ENCODE data around the gene ZNF862.

ZNF862 gene

DNA sequence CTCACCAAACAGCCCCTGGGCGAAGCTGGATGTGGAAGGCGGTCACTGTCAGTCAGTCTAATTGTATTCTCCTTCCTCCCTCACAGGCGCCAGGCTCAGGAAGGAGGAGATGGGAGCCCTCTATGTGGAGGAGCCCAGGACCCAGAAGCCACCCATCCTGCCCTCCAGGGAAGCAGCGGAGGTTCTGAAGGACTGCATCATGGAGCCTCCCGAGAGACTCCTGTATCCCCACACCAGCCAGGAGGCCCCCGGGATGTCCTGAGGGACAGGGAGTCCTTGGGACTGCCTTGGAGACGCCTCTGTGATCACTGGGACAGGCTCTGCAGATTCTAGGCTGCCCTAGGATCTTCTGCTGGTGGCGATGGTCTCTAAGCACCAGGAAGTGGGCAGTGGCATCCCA lies 25.8 kb downstream of the ZNF862 start:
- Histone ChIP-seq H3K27ac (ENCODE audit: low read depth, low read length) (no peak overlapping the region), H3K36me3 (ENCODE audit: control insufficient read depth in 5 of 5, insufficient read depth in 5 of 5, low read length in 5 of 5) (peaks cover 2 to 72% (median 67%) of the 10 kb centered on the region in 5 donors)

DNA sequence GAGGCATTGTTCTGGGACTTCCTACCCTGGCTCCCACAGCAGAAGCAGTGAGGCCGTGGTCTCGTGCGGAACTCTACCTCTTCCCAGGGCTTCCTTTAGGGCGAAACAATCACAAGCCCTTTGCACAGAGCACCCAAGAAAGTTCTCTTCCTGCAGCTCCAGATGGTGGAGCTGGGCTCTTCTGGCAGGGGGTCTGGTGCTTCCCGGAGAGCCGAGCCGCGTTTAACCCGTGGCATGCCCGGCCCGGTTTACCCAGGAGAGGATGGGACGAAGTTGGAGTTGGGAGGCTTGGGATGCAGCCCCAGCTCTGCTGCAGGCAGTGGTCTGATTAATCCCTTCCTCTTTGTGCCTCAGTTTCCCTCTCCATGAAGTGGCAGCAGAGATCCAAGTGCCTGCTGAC lies 26.6 kb downstream of the ZNF862 start:
- H3K9me3 ChIP-seq (ENCODE audit: control insufficient read depth in 5 of 5, low read length in 5 of 5), result no peaks in the 10 kb centered on the region
- no peaks in the 10 kb centered on the region for H3K27me3 ChIP-seq (ENCODE audit: control insufficient read depth in 5 of 5, insufficient read depth in 4 of 5, low read length in 5 of 5)
- H3K36me3 ChIP-seq (ENCODE audit: control insufficient read depth in 5 of 5, insufficient read depth in 5 of 5, low read length in 5 of 5), result peaks cover 2 to 65% (median 61%) of the 10 kb centered on the region in 5 donors
- H3K9ac ChIP-seq (ENCODE audit: low read length in 5 of 5), result no peak overlapping the region
- no peak overlapping the region for H3K27ac ChIP-seq (ENCODE audit: low read depth, low read length)
- peaks cover 0 to 29% (median 21%) of the 10 kb centered on the region in 5 donors for H3K4me1 ChIP-seq (ENCODE audit: control insufficient read depth in 5 of 5, insufficient read depth in 5 of 5, low read length in 5 of 5)
- no peak overlapping the region for H3K4me3 ChIP-seq (ENCODE audit: low read depth in 1 of 5, low read length in 5 of 5)

More for the DNA sequence above, 25.8 kb downstream of the ZNF862 start:
- Histone ChIP-seq H3K4me3 (ENCODE audit: low read depth in 1 of 5, low read length in 5 of 5) (no peak overlapping the region), H3K9me3 (ENCODE audit: control insufficient read depth in 5 of 5, low read length in 5 of 5) (no peaks in the 10 kb centered on the region), H3K9ac (ENCODE audit: low read length in 5 of 5) (no peak overlapping the region), H3K27me3 (ENCODE audit: control insufficient read depth in 5 of 5, insufficient read depth in 4 of 5, low read length in 5 of 5) (no peaks in the 10 kb centered on the region), H3K4me1 (ENCODE audit: control insufficient read depth in 5 of 5, insufficient read depth in 5 of 5, low read length in 5 of 5) (peaks cover 0 to 22% (median 14%) of the 10 kb centered on the region in 5 donors)

DNA sequence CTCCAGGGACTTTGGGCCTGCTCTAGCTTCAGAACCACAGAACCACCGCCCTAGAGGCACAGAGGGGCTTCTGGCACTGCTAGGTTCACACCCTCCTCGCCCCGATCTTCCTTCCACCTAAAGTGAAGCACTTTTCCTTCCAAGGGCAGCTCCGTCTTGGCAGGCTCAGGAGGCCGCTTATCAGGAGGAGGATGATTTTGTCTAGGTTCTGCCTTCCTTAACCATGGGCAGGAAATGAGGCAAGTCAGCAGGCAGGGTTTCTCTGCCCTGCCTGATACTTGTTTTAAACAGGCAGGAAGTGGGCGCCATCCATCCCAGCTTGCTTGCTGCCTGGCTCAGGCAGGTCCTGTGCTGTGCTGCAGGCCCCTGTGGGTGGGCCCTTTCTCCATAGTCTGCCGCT lies 27.3 kb downstream of the ZNF862 start:
- H3K27me3 ChIP-seq (ENCODE audit: control insufficient read depth in 5 of 5, insufficient read depth in 4 of 5, low read length in 5 of 5), result no peaks in the 10 kb centered on the region
- no peak overlapping the region for H3K4me3 ChIP-seq (ENCODE audit: low read depth in 1 of 5, low read length in 5 of 5)
- H3K9me3 ChIP-seq (ENCODE audit: control insufficient read depth in 5 of 5, low read length in 5 of 5), result no peaks in the 10 kb centered on the region
- no peak overlapping the region for H3K27ac ChIP-seq (ENCODE audit: low read depth, low read length)
- H3K9ac ChIP-seq (ENCODE audit: low read length in 5 of 5), result no peak overlapping the region
- H3K36me3 ChIP-seq (ENCODE audit: control insufficient read depth in 5 of 5, insufficient read depth in 5 of 5, low read length in 5 of 5), result peaks cover 0 to 58% (median 54%) of the 10 kb centered on the region in 5 donors
- H3K4me1 ChIP-seq (ENCODE audit: control insufficient read depth in 5 of 5, insufficient read depth in 5 of 5, low read length in 5 of 5), result peaks cover 0 to 36% (median 28%) of the 10 kb centered on the region in 5 donors

DNA sequence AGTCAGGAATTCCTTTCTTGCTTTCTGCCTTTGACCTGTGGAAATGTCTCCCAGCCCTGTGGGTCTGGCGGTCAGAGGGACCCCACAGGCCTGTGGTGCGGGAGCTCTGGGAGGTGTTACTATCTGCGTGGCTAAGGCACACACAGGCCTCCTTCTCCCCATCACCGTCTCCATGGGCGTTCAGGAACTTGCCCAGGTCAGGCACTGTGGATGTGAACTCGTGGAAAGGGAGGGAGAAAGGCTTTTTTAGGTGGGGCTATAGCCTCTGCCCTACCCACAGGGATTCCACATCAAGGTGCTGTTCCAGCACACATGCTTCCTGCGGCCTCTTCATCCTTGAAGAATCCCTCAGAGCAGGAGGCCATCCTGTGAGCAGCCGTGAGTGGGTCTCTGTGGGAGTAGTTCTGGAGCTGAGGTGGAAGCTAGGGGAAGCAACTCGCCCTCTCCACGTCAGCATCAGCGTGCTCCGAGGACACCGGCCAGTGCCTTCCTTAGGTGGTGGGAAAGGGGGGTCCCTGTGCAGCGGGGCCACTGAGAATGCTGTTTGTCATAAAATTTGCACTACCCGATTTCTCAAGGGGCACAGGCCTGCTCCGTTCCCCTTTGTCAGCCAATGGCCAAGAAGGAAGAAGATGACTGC lies 28.1 kb downstream of the ZNF862 start:
- H3K27me3 ChIP-seq (ENCODE audit: control insufficient read depth in 5 of 5, insufficient read depth in 4 of 5, low read length in 5 of 5), result no peaks in the 10 kb centered on the region
- H3K36me3 ChIP-seq (ENCODE audit: control insufficient read depth in 5 of 5, insufficient read depth in 5 of 5, low read length in 5 of 5), result peaks cover 0 to 50% (median 46%) of the 10 kb centered on the region in 5 donors
- H3K27ac ChIP-seq (ENCODE audit: low read depth, low read length), result no peak overlapping the region

DNA sequence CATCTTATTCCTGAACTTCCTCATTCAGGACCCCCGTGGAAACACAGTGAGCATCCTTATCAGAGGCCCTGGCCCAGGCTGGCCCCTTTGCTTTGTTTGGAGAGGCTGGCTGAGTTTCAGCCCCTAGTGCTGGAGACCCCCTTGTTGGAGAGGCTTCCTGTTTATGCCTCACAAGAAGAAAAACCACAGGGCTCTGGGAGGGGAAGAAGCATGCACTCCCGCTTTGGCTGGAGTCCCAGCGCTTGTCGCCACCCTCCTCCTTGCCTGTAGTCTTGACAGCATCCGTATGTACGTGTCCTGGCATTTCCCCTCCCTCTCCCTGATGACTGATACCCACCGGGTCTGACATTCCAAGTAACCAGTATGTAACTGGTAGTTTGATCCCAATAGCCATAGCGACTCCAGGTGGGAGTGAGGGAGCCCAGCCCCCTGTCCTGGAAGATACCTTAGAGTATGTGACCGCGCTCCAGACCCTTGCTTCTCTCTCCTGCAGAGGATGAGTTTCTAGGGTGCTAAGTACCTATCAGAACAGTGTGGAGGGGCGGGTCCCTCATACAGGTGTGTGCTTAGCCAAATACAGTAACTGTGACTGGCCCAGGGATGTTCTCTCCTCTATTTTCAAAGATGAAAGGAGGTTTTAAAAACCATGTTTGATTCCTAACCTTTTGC lies 28.7 kb downstream of the ZNF862 start:
- Histone ChIP-seq H3K4me3 (ENCODE audit: low read depth in 1 of 5, low read length in 5 of 5) (no peak overlapping the region), H3K27ac (ENCODE audit: low read depth, low read length) (no peak overlapping the region), H3K4me1 (ENCODE audit: control insufficient read depth in 5 of 5, insufficient read depth in 5 of 5, low read length in 5 of 5) (peaks cover 0 to 51% (median 43%) of the 10 kb centered on the region in 5 donors), H3K27me3 (ENCODE audit: control insufficient read depth in 5 of 5, insufficient read depth in 4 of 5, low read length in 5 of 5) (no peaks in the 10 kb centered on the region), H3K36me3 (ENCODE audit: control insufficient read depth in 5 of 5, insufficient read depth in 5 of 5, low read length in 5 of 5) (peaks cover 0 to 43% (median 40%) of the 10 kb centered on the region in 5 donors), H3K9ac (ENCODE audit: low read length in 5 of 5) (no peak overlapping the region), H3K9me3 (ENCODE audit: control insufficient read depth in 5 of 5, low read length in 5 of 5) (no peaks in the 10 kb centered on the region)

More for the DNA sequence above, 28.1 kb downstream of the ZNF862 start:
- Histone ChIP-seq H3K9ac (ENCODE audit: low read length in 5 of 5) (no peak overlapping the region), H3K4me1 (ENCODE audit: control insufficient read depth in 5 of 5, insufficient read depth in 5 of 5, low read length in 5 of 5) (peaks cover 0 to 44% (median 36%) of the 10 kb centered on the region in 5 donors), H3K4me3 (ENCODE audit: low read depth in 1 of 5, low read length in 5 of 5) (no peak overlapping the region), H3K9me3 (ENCODE audit: control insufficient read depth in 5 of 5, low read length in 5 of 5) (no peaks in the 10 kb centered on the region)

DNA sequence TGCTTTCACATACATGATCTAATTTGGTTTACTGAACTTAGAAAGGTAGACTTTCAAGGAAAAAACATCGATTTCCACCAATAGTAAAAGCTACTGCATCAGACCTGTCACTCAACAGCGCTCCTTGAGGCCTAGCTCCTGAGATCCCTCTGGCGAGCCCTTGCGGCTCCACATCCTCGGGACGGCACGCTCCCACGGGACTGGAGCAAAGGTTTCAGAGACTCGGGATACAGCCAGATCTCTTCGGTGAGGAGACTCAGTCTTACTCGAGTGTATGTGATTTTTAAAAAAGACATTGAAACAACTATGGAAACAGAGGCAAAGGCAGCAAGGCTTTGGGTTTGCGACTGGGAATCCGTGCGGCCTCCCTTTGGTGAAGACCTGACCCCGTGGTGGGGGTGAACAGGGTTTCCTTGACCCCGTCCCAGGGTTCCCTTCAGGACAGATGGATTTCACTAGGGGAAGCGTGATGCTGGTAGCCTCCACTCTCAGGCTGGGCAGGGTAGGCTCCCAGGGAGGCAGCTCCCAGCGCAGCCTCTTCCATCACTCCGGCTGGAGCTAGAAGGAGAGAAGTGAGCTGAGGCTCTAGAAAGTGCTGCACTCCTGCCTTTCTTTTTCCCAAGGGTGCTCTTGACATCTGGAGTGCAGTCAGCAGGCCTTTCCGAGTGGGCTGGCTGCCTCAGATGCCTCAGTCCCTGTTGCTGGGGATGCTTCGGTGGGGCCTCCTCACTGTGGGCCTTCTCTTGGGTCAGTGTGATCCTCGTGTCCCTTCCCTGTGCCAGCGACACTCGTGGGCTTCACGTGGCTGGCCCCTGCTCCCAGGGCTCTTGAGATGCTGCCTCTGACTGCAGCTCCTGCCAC lies 29.8 kb downstream of the ZNF862 start:
- H3K4me1 ChIP-seq (ENCODE audit: control insufficient read depth in 5 of 5, insufficient read depth in 5 of 5, low read length in 5 of 5), result peaks cover 0 to 61% (median 53%) of the 10 kb centered on the region in 5 donors
- no peak overlapping the region for H3K4me3 ChIP-seq (ENCODE audit: low read depth in 1 of 5, low read length in 5 of 5)
- H3K9ac ChIP-seq (ENCODE audit: low read length in 5 of 5), result peak overlapping the region in 2 of 5 donors; percentile 31 to 32
- H3K27ac ChIP-seq (ENCODE audit: low read depth, low read length), result no peak overlapping the region
- H3K9me3 ChIP-seq (ENCODE audit: control insufficient read depth in 5 of 5, low read length in 5 of 5), result no peaks in the 10 kb centered on the region
- H3K27me3 ChIP-seq (ENCODE audit: control insufficient read depth in 5 of 5, insufficient read depth in 4 of 5, low read length in 5 of 5), result no peaks in the 10 kb centered on the region
- H3K36me3 ChIP-seq (ENCODE audit: control insufficient read depth in 5 of 5, insufficient read depth in 5 of 5, low read length in 5 of 5), result peaks cover 0 to 33% (median 29%) of the 10 kb centered on the region in 5 donors

DNA sequence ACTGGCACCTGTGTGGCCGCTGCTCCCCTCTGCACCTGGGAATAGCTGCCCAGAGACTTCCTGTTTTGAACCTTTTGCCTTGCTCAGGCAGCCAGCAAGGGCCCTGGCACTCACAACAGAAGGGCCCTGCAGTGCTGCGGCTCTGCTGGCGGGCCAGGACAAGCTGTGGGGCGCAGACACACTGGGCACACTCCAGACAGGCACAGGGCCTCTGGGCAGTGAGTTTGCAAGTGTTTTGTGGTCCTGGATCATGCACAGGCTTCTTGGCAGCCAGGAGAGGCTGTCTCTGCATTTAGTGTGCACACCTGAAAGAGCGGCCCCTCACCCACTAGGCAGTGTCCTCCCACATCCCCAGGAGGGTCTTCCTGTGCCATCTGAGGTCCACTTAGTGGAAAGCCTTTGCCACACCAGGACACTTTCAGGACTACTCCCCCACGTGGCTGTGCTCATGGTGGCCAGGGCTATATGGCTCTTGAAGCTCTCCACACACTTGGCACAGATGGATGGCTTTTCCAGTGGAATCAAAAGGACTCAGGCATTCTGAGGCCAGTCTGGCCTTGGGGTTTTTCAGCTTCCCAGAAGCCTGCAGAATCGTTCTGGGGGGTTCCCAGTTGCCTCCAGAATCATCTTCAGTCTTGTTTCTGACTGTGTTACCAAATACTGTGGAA lies 30.6 kb downstream of the ZNF862 start:
- Histone ChIP-seq H3K9ac (ENCODE audit: low read length in 5 of 5) (peak overlapping the region in 2 of 5 donors; percentile 24 to 31), H3K4me1 (ENCODE audit: control insufficient read depth in 5 of 5, insufficient read depth in 5 of 5, low read length in 5 of 5) (peaks cover 0 to 66% (median 57%) of the 10 kb centered on the region in 5 donors), H3K36me3 (ENCODE audit: control insufficient read depth in 5 of 5, insufficient read depth in 5 of 5, low read length in 5 of 5) (peaks cover 0 to 25% (median 22%) of the 10 kb centered on the region in 5 donors), H3K9me3 (ENCODE audit: control insufficient read depth in 5 of 5, low read length in 5 of 5) (no peaks in the 10 kb centered on the region), H3K4me3 (ENCODE audit: low read depth in 1 of 5, low read length in 5 of 5) (no peak overlapping the region), H3K27me3 (ENCODE audit: control insufficient read depth in 5 of 5, insufficient read depth in 4 of 5, low read length in 5 of 5) (no peaks in the 10 kb centered on the region), H3K27ac (ENCODE audit: low read depth, low read length) (no peak overlapping the region)

DNA sequence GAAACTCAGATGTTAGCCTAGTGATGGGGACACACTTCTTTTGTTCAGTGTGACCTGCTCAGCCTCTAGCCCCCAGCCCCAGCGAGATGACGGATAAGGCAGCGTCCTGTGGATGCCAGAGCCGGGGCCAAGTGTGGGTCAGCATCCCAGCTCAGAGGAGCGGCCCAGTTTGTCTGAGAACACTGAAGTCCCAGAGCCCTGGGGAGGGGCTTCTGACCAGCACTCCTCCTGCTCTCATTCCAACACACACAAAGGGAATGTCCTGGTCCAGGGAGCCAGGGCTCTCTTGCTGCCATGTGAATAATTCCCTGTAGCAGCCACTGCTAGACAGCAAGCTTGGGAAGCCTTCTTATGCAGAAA lies 31.1 kb downstream of the ZNF862 start:
- Histone ChIP-seq H3K36me3 (ENCODE audit: control insufficient read depth in 5 of 5, insufficient read depth in 5 of 5, low read length in 5 of 5) (peaks cover 0 to 20% (median 17%) of the 10 kb centered on the region in 5 donors), H3K27ac (ENCODE audit: low read depth, low read length) (no peak overlapping the region)

DNA sequence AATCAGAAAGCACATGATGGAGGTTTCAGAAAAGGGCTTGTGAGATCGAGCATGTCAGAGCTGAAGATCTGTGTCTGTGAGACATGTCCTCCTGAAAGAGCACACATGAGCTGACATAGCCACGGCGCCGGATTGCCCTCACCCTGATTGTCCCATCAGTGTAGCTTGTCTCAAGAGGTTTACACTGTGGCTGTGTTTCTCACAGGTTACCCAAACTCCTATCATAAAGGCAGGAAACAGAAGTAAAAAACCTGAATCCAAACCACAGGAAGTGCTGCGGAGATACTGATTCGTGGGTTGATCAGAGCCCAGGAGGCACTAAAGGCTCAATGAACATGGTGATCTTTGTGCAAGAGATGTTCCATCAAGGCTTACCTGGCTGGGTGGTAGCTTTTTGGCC lies 31.7 kb downstream of the ZNF862 start:
- Histone ChIP-seq H3K4me3 (ENCODE audit: low read depth in 1 of 5, low read length in 5 of 5) (peak overlapping the region in 1 of 5 donors; percentile 23), H3K27ac (ENCODE audit: low read depth, low read length) (peak overlapping the region; percentile 11), H3K4me1 (ENCODE audit: control insufficient read depth in 5 of 5, insufficient read depth in 5 of 5, low read length in 5 of 5) (peaks cover 0 to 77% (median 68%) of the 10 kb centered on the region in 5 donors)

More for the DNA sequence above, 31.1 kb downstream of the ZNF862 start:
- H3K9ac ChIP-seq (ENCODE audit: low read length in 5 of 5), result peak overlapping the region in 1 of 5 donors; percentile 53
- peaks cover 0 to 71% (median 62%) of the 10 kb centered on the region in 5 donors for H3K4me1 ChIP-seq (ENCODE audit: control insufficient read depth in 5 of 5, insufficient read depth in 5 of 5, low read length in 5 of 5)
- H3K4me3 ChIP-seq (ENCODE audit: low read depth in 1 of 5, low read length in 5 of 5), result no peak overlapping the region
- no peaks in the 10 kb centered on the region for H3K27me3 ChIP-seq (ENCODE audit: control insufficient read depth in 5 of 5, insufficient read depth in 4 of 5, low read length in 5 of 5)
- H3K9me3 ChIP-seq (ENCODE audit: control insufficient read depth in 5 of 5, low read length in 5 of 5), result no peaks in the 10 kb centered on the region

More for the DNA sequence above, 31.7 kb downstream of the ZNF862 start:
- Histone ChIP-seq H3K9ac (ENCODE audit: low read length in 5 of 5) (peak overlapping the region in 1 of 5 donors; percentile 53), H3K36me3 (ENCODE audit: control insufficient read depth in 5 of 5, insufficient read depth in 5 of 5, low read length in 5 of 5) (peaks cover 0 to 14% (median 12%) of the 10 kb centered on the region in 5 donors), H3K27me3 (ENCODE audit: control insufficient read depth in 5 of 5, insufficient read depth in 4 of 5, low read length in 5 of 5) (no peaks in the 10 kb centered on the region), H3K9me3 (ENCODE audit: control insufficient read depth in 5 of 5, low read length in 5 of 5) (no peaks in the 10 kb centered on the region)

Measured in subcutaneous abdominal adipose tissue (tissue), 5 donors.